Posterior cingulate gyrus (tissue), 11 donors: ENCODE data around the gene DSCAML1.
"Not testable (repeated sequence)": the region's sequence is repeated elsewhere in the genome, so short reads cannot be mapped to it uniquely, and the experiment has no call there.

Source experiments
- DNase-seq, 10 donors: peaks; one replicate each; pipeline versions ENCODE4 v3.0.0 to v3.0.0-alpha.2; 2020 to 2021; ENCODE audit warnings: mixed read lengths in 3 of 10
- intact Hi-C: fragments of 100-400 bp; cut with DNase I; formaldehyde crosslinking; loops from one replicate; pipeline ENCODE4 v1.15.1; 2023

Gene DSCAML1

GRCh38 chr11:117822074-117823033 lies 25.3 kb upstream of the DSCAML1 start:
- peak in 9 of 10 donors; percentile 45 to 94 (median 57) for DNase-seq
- intact Hi-C loops: loop anchor here (1.0 kb wide), 1 partner anchor 125 kb away; no protein-coding TSS in a partner anchor

- peak in 3 of 10 donors; percentile 50 to 62 (median 58) for DNase-seq
- intact Hi-C loops: no loop called here
Observed at GRCh38 chr11:117821431-117821830, 24.4 kb upstream of the DSCAML1 start.

GRCh38 chr11:117820516-117820915 lies 23.5 kb upstream of the DSCAML1 start:
- DNase-seq: peak in 2 of 10 donors; percentile 5 to 24
- intact Hi-C loops: no loop called here

- intact Hi-C loops: no loop called here
- DNase-seq: peak in 3 of 10 donors; percentile 64 to 76 (median 66)
Observed at GRCh38 chr11:117820071-117820470, 23.1 kb upstream of the DSCAML1 start.

GRCh38 chr11:117819096-117820040 lies 22.4 kb upstream of the DSCAML1 start:
- peak in 8 of 10 donors; percentile 45 to 95 (median 68) for DNase-seq

GRCh38 chr11:117818041-117818873 lies 21.2 kb upstream of the DSCAML1 start:
- intact Hi-C loops: no loop called here
- peak in 3 of 10 donors; percentile 37 to 52 (median 45) for DNase-seq

More at GRCh38 chr11:117819096-117820040, 22.4 kb upstream of the DSCAML1 start:
- intact Hi-C loops: loop anchor here (1.0 kb wide), 1 partner anchor 234 kb away; no protein-coding TSS in a partner anchor

GRCh38 chr11:117817368-117818040 lies 20.5 kb upstream of the DSCAML1 start:
- intact Hi-C loops: loop anchor here (2.0 kb wide), 1 partner anchor 391 kb away; no protein-coding TSS in a partner anchor
- DNase-seq: peak; percentile 81 to 98 (median 92)

- DNase-seq: peak in 3 of 10 donors; percentile 59 to 78 (median 63)
- intact Hi-C loops: loop anchor here (2.0 kb wide), 1 partner anchor 390 kb away; no protein-coding TSS in a partner anchor
Observed at GRCh38 chr11:117816846-117817367, 19.9 kb upstream of the DSCAML1 start.

- peak in 3 of 10 donors; percentile 51 to 79 (median 76) for DNase-seq
- intact Hi-C loops: loop anchor here (2.0 kb wide), 1 partner anchor 389 kb away; no protein-coding TSS in a partner anchor
Observed at GRCh38 chr11:117816151-117816741, 19.2 kb upstream of the DSCAML1 start.

GRCh38 chr11:117815262-117815803 lies 18.3 kb upstream of the DSCAML1 start:
- DNase-seq: peak in 3 of 10 donors; percentile 66 to 80 (median 80)
- intact Hi-C loops: no loop called here

GRCh38 chr11:117814766-117815261 lies 17.8 kb upstream of the DSCAML1 start:
- intact Hi-C loops: no loop called here
- peak in 6 of 10 donors; percentile 51 to 89 (median 66) for DNase-seq

- intact Hi-C loops: no loop called here
- DNase-seq: peak in 2 of 10 donors; percentile 3 to 38
Observed at GRCh38 chr11:117814204-117814765, 17.3 kb upstream of the DSCAML1 start.

GRCh38 chr11:117810056-117810451 lies 13.0 kb upstream of the DSCAML1 start:
- intact Hi-C loops: not testable (repeated sequence)
- DNase-seq: peak in 1 of 10 donors; percentile 33

GRCh38 chr11:117809236-117810055 lies 12.4 kb upstream of the DSCAML1 start:
- intact Hi-C loops: loop anchor here (2.0 to 5.0 kb wide), 2 partner anchors 367 to 383 kb away; no protein-coding TSS in a partner anchor

GRCh38 chr11:117808784-117809183 lies 11.8 kb upstream of the DSCAML1 start:
- intact Hi-C loops: loop anchor here (2.0 to 5.0 kb wide), 2 partner anchors 366 to 382 kb away; no protein-coding TSS in a partner anchor
- peak in 2 of 10 donors; percentile 78 to 83 for DNase-seq

More at GRCh38 chr11:117809236-117810055, 12.4 kb upstream of the DSCAML1 start:
- DNase-seq: peak; percentile 79 to 98 (median 90)
